Panc1 (cell line): ENCODE data around the gene HDGFL2.

Experiments
- TF ChIP-seq, protein P1 (sequence below), 2 experiments: IDR thresholded peaks; 2 replicates each; pipeline ENCODE4 v1.6.1; 2011 to 2012; ENCODE audit warnings: low read depth in 2 of 2, control low read depth in 1 of 2, low read length in 1 of 2, mild to moderate bottlenecking in 1 of 2, moderate library complexity in 1 of 2; ENCODE audit not compliant: insufficient read depth in 1 of 2
- TF ChIP-seq, protein P2 (sequence below): fragments of 450-650 bp; IDR thresholded peaks from 2 replicates; pipeline ENCODE4 v1.5.1; 2017; ENCODE audit warnings: mild to moderate bottlenecking

DNA sequence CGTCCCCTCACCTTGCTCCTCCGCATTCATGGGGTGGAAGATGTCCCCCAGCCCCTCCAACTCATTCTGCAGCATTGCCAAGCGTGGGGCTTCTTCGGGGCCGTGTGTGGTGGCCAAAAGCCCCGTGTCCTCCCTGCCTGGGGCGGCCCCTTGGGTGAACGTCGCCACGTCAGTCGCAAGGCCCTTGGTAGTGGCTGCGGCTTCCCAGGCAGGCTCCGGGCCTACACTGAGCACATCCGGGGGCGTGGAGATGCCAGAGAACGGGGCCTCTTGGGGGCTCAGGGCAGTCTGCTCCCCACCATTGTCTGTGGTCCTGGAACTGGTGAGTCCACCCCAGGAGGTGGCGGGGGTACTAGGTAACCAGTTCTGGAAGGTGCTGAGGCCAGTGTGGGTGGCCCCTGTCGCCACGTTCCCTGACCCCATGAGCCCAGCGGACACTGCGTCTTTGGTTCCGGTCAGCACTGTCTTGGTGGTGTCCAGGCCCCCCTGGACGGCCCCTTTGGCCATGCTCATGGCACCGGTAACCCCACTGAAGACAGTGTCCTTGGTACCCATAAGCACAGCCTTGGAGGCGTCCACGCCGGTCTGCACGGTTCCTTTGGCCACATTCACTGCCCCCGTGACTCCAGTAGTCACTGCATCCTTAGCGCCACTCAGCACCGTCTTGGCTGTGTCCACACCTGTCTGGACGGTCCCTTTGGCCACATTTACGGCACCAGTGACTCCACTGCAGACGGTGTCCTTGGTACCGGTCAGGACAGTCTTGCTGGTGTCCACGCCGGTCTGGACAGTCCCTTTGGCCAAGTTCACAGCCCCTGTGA is 38.5 kb downstream of the HDGFL2 start:
- TF ChIP-seq, protein P1, sequence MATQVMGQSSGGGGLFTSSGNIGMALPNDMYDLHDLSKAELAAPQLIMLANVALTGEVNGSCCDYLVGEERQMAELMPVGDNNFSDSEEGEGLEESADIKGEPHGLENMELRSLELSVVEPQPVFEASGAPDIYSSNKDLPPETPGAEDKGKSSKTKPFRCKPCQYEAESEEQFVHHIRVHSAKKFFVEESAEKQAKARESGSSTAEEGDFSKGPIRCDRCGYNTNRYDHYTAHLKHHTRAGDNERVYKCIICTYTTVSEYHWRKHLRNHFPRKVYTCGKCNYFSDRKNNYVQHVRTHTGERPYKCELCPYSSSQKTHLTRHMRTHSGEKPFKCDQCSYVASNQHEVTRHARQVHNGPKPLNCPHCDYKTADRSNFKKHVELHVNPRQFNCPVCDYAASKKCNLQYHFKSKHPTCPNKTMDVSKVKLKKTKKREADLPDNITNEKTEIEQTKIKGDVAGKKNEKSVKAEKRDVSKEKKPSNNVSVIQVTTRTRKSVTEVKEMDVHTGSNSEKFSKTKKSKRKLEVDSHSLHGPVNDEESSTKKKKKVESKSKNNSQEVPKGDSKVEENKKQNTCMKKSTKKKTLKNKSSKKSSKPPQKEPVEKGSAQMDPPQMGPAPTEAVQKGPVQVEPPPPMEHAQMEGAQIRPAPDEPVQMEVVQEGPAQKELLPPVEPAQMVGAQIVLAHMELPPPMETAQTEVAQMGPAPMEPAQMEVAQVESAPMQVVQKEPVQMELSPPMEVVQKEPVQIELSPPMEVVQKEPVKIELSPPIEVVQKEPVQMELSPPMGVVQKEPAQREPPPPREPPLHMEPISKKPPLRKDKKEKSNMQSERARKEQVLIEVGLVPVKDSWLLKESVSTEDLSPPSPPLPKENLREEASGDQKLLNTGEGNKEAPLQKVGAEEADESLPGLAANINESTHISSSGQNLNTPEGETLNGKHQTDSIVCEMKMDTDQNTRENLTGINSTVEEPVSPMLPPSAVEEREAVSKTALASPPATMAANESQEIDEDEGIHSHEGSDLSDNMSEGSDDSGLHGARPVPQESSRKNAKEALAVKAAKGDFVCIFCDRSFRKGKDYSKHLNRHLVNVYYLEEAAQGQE (IDR thresholded peaks at IDR 0.05; ENCODE audit: insufficient read depth in 1 of 2, low read depth in 2 of 2, low read length in 1 of 2), result no peak
- TF ChIP-seq, protein P2, sequence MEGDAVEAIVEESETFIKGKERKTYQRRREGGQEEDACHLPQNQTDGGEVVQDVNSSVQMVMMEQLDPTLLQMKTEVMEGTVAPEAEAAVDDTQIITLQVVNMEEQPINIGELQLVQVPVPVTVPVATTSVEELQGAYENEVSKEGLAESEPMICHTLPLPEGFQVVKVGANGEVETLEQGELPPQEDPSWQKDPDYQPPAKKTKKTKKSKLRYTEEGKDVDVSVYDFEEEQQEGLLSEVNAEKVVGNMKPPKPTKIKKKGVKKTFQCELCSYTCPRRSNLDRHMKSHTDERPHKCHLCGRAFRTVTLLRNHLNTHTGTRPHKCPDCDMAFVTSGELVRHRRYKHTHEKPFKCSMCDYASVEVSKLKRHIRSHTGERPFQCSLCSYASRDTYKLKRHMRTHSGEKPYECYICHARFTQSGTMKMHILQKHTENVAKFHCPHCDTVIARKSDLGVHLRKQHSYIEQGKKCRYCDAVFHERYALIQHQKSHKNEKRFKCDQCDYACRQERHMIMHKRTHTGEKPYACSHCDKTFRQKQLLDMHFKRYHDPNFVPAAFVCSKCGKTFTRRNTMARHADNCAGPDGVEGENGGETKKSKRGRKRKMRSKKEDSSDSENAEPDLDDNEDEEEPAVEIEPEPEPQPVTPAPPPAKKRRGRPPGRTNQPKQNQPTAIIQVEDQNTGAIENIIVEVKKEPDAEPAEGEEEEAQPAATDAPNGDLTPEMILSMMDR, result no peak
